Liver (tissue), 9 donors: ENCODE data around the gene UNC13C. TPM values are rescaled to one million over a fixed set of nuclear protein-coding genes. Genes with fewer than 3 reads are reported as not detected.

Experiments
- DNase-seq: peaks from one replicate; pipeline ENCODE4 v3.0.0-alpha.2; 2017; ENCODE audit warnings: low spot score
- H3K27ac ChIP-seq, 2 donors: one replicate each; pipeline ENCODE4 v1.7.0; 2013; ENCODE audit warnings: inconsistent platforms in 2 of 2, low read length in 2 of 2, control low read depth in 1 of 2, low read depth in 1 of 2, mild to moderate bottlenecking in 1 of 2
- H3K27me3 ChIP-seq, 4 donors: one replicate each; pipeline versions ENCODE4 v1.6.1 to v1.7.0; 2013; ENCODE audit warnings: low read length in 3 of 4, inconsistent platforms in 1 of 4, mild to moderate bottlenecking in 1 of 4, moderate library complexity in 1 of 4; ENCODE audit not compliant: control insufficient read depth in 4 of 4, insufficient read depth in 4 of 4
- H3K36me3 ChIP-seq, 4 donors: one replicate each; pipeline versions ENCODE4 v1.6.1 to v1.7.0; 2013; ENCODE audit warnings: low read length in 3 of 4, mild to moderate bottlenecking in 3 of 4, low read depth in 1 of 4, moderate library complexity in 1 of 4; ENCODE audit not compliant: control insufficient read depth in 4 of 4, insufficient read depth in 3 of 4
- H3K4me1 ChIP-seq, 4 donors: one replicate each; pipeline versions ENCODE4 v1.6.1 to v1.7.0; 2013; ENCODE audit warnings: low read length in 3 of 4, mild to moderate bottlenecking in 3 of 4, moderate library complexity in 1 of 4; ENCODE audit not compliant: control insufficient read depth in 4 of 4, insufficient read depth in 4 of 4
- H3K4me3 ChIP-seq, 3 donors: one replicate each; pipeline versions ENCODE4 v1.6.1 to v1.7.0; 2013; ENCODE audit warnings: low read length in 3 of 3, control low read depth in 1 of 3, low read depth in 1 of 3, mild to moderate bottlenecking in 1 of 3
- H3K9ac ChIP-seq, 2 donors: one replicate each; pipeline ENCODE4 v1.7.0; 2013; ENCODE audit warnings: low read length in 2 of 2, mild to moderate bottlenecking in 2 of 2, moderate library complexity in 2 of 2, control low read depth in 1 of 2, low read depth in 1 of 2
- H3K9me3 ChIP-seq, 4 donors: one replicate each; pipeline versions ENCODE4 v1.6.1 to v1.7.0; 2013; ENCODE audit warnings: low read length in 3 of 4; ENCODE audit not compliant: control insufficient read depth in 4 of 4
- EGR1 ChIP-seq, 2 donors: IDR thresholded peaks; 2 replicates each; pipeline ENCODE4 v1.6.1; 2016 to 2018; ENCODE audit warnings: antibody characterized with exemption in 2 of 2, low read depth in 2 of 2
- FOXA1 ChIP-seq: IDR thresholded peaks from 2 replicates; pipeline ENCODE4 v1.6.1; 2016; ENCODE audit warnings: antibody characterized with exemption
- FOXA2 ChIP-seq: IDR thresholded peaks from 2 replicates; pipeline ENCODE4 v1.6.1; 2016; ENCODE audit warnings: antibody characterized with exemption
- GABPA ChIP-seq, 2 donors: IDR thresholded peaks in 1 of 2; conservative IDR thresholded peaks in 1 of 2; 2 replicates each; pipeline ENCODE4 v1.6.1; 2016; ENCODE audit warnings: antibody characterized with exemption in 2 of 2, mild to moderate bottlenecking in 1 of 2, moderate library complexity in 1 of 2
- HNF4A ChIP-seq, 2 donors: conservative IDR thresholded peaks; 2 replicates each; pipeline ENCODE4 v1.6.1; 2016; ENCODE audit warnings: antibody characterized with exemption in 2 of 2, mild to moderate bottlenecking in 2 of 2
- HNF4G ChIP-seq: IDR thresholded peaks from 2 replicates; pipeline ENCODE4 v1.6.1; 2016; ENCODE audit warnings: antibody characterized with exemption
- JUND ChIP-seq, 2 donors: IDR thresholded peaks; 2 replicates each; pipeline ENCODE4 v1.6.1; 2016; ENCODE audit warnings: antibody characterized with exemption in 2 of 2
- NR2F2 ChIP-seq: IDR thresholded peaks from 2 replicates; pipeline ENCODE4 v1.6.1; 2016; ENCODE audit warnings: antibody characterized with exemption
- RAD21 ChIP-seq, 2 donors: IDR thresholded peaks; 2 replicates each; pipeline ENCODE4 v1.6.1; 2016; ENCODE audit warnings: antibody characterized with exemption in 2 of 2, mild to moderate bottlenecking in 2 of 2
- RXRA ChIP-seq, 2 donors: IDR thresholded peaks; 2 replicates each; pipeline ENCODE4 v1.6.1; 2017 to 2018; ENCODE audit warnings: antibody characterized with exemption in 2 of 2, mild to moderate bottlenecking in 1 of 2
- SP1 ChIP-seq: IDR thresholded peaks from 2 replicates; pipeline ENCODE4 v1.6.1; 2018; ENCODE audit warnings: antibody characterized with exemption, mild to moderate bottlenecking
- TAF1 ChIP-seq: conservative IDR thresholded peaks from 2 replicates; pipeline ENCODE4 v1.6.1; 2016; ENCODE audit warnings: antibody characterized with exemption, mild to moderate bottlenecking
- YY1 ChIP-seq: IDR thresholded peaks from 2 replicates; pipeline ENCODE4 v1.6.1; 2016; ENCODE audit warnings: antibody characterized with exemption, mild to moderate bottlenecking
- WGBS: extraction: QIAGEN DNeasy Blood & Tissue Kit; methylation state at CpG from one replicate; pipeline ENCODE4 v1.1.7; 2013; 5-methylcytosine and 5-hydroxymethylcytosine counted together
- polyA plus RNA-seq, 2 donors: library from polyadenylated mRNA; stranded (reverse) in 1 of 2; unstranded in 1 of 2; fragments of 200-250 nt in 1 of 2; fragments of >200 nt in 1 of 2; fragmentation: Nextera tagmentation in 1 of 2; extraction: Ambion mirVana in 1 of 2; gene quantifications; one replicate each; pipeline versions ENCODE4 v1.2.1 to v1.2.3, GENCODE V29; 2013 to 2015
- total RNA-seq, 2 donors: library from RNA; depleted of rRNA; stranded (reverse); fragments of >200 nt; gene quantifications; one replicate each; pipeline ENCODE4 v1.2.3, GENCODE V29; 2014
- TF ChIP-seq, protein P1 (sequence below): IDR thresholded peaks from 2 replicates; pipeline ENCODE4 v1.6.1; 2016; ENCODE audit warnings: antibody characterized with exemption
- TF ChIP-seq, protein P2 (sequence below): IDR thresholded peaks from 2 replicates; pipeline ENCODE4 v1.6.1; 2016; ENCODE audit warnings: antibody characterized with exemption
- TF ChIP-seq, protein P3 (sequence below): IDR thresholded peaks from 2 replicates; pipeline ENCODE4 v1.6.1; 2016; ENCODE audit warnings: antibody characterized with exemption, mild to moderate bottlenecking
- TF ChIP-seq, protein P4 (sequence below): fragments of 150-350 bp; IDR thresholded peaks from 2 replicates; pipeline ENCODE4 v1.5.1; 2017; ENCODE audit warnings: improper control_type of control experiment, low read depth, low read length; ENCODE audit not compliant: missing input control
- TF ChIP-seq, protein P5 (sequence below): IDR thresholded peaks from 2 replicates; pipeline ENCODE4 v1.6.1; 2016; ENCODE audit warnings: antibody characterized with exemption
- donor health status: healthy.
- donor health status: healthy.
- donor health status: healthy.
- donor health status: healthy.
- donor health status: healthy.

The UNC13C gene
- total and polyA plus RNA-seq, 4 donors, result 0.19 TPM; not detected in 3

DNA sequence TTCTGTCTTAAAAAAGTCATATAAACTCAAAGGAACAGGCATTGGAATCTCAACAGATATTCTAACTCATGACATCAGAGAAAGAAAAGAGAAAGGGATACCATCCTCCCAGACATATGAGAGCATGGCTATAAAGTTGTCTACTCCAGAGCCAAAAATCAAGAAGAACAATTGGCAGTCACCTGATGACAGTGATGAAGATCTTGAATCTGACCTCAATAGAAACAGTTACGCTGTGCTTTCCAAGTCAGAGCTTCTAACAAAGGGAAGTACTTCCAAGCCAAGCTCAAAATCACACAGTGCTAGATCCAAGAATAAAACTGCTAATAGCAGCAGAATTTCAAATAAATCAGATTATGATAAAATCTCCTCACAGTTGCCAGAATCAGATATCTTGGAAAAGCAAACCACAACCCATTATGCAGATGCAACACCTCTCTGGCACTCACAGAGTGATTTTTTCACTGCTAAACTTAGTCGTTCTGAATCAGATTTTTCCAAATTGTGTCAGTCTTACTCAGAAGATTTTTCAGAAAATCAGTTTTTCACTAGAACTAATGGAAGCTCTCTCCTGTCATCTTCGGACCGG is 35.9 kb downstream of the UNC13C start:
- no peak for DNase-seq
- Histone ChIP-seq H3K27me3 (no peaks in the 10 kb centered on the region), H3K4me1 (no peaks in the 10 kb centered on the region), H3K4me3 (no peak overlapping the region), H3K9ac (no peak overlapping the region), H3K9me3 (no peaks in the 10 kb centered on the region), H3K27ac (no peak overlapping the region), H3K36me3 (no peaks in the 10 kb centered on the region)
- WGBS, result 73% methylated on average over 4 of the region's 4 CpGs
- no peak for TF ChIP-seq JUND (IDR thresholded peaks at IDR 0.05)
- TF ChIP-seq, protein P1, sequence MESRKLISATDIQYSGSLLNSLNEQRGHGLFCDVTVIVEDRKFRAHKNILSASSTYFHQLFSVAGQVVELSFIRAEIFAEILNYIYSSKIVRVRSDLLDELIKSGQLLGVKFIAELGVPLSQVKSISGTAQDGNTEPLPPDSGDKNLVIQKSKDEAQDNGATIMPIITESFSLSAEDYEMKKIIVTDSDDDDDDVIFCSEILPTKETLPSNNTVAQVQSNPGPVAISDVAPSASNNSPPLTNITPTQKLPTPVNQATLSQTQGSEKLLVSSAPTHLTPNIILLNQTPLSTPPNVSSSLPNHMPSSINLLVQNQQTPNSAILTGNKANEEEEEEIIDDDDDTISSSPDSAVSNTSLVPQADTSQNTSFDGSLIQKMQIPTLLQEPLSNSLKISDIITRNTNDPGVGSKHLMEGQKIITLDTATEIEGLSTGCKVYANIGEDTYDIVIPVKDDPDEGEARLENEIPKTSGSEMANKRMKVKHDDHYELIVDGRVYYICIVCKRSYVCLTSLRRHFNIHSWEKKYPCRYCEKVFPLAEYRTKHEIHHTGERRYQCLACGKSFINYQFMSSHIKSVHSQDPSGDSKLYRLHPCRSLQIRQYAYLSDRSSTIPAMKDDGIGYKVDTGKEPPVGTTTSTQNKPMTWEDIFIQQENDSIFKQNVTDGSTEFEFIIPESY, result no peak
- no peak for TF ChIP-seq FOXA2
- no peak for TF ChIP-seq HNF4G
- TF ChIP-seq RAD21 (IDR thresholded peaks at IDR 0.05), result no peak
- no peak for TF ChIP-seq SP1
- no peak for TF ChIP-seq HNF4A (conservative IDR thresholded peaks at IDR 0.05)
- TF ChIP-seq EGR1 (IDR thresholded peaks at IDR 0.05; ENCODE audit: low read depth in 2 of 2), result no peak
- TF ChIP-seq NR2F2, result no peak
- TF ChIP-seq FOXA1, result no peak
- TF ChIP-seq, protein P2, sequence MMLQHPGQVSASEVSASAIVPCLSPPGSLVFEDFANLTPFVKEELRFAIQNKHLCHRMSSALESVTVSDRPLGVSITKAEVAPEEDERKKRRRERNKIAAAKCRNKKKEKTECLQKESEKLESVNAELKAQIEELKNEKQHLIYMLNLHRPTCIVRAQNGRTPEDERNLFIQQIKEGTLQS, result no peak
- no peak for TF ChIP-seq YY1
- TF ChIP-seq, protein P3, sequence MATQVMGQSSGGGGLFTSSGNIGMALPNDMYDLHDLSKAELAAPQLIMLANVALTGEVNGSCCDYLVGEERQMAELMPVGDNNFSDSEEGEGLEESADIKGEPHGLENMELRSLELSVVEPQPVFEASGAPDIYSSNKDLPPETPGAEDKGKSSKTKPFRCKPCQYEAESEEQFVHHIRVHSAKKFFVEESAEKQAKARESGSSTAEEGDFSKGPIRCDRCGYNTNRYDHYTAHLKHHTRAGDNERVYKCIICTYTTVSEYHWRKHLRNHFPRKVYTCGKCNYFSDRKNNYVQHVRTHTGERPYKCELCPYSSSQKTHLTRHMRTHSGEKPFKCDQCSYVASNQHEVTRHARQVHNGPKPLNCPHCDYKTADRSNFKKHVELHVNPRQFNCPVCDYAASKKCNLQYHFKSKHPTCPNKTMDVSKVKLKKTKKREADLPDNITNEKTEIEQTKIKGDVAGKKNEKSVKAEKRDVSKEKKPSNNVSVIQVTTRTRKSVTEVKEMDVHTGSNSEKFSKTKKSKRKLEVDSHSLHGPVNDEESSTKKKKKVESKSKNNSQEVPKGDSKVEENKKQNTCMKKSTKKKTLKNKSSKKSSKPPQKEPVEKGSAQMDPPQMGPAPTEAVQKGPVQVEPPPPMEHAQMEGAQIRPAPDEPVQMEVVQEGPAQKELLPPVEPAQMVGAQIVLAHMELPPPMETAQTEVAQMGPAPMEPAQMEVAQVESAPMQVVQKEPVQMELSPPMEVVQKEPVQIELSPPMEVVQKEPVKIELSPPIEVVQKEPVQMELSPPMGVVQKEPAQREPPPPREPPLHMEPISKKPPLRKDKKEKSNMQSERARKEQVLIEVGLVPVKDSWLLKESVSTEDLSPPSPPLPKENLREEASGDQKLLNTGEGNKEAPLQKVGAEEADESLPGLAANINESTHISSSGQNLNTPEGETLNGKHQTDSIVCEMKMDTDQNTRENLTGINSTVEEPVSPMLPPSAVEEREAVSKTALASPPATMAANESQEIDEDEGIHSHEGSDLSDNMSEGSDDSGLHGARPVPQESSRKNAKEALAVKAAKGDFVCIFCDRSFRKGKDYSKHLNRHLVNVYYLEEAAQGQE, result no peak
- TF ChIP-seq, protein P4, sequence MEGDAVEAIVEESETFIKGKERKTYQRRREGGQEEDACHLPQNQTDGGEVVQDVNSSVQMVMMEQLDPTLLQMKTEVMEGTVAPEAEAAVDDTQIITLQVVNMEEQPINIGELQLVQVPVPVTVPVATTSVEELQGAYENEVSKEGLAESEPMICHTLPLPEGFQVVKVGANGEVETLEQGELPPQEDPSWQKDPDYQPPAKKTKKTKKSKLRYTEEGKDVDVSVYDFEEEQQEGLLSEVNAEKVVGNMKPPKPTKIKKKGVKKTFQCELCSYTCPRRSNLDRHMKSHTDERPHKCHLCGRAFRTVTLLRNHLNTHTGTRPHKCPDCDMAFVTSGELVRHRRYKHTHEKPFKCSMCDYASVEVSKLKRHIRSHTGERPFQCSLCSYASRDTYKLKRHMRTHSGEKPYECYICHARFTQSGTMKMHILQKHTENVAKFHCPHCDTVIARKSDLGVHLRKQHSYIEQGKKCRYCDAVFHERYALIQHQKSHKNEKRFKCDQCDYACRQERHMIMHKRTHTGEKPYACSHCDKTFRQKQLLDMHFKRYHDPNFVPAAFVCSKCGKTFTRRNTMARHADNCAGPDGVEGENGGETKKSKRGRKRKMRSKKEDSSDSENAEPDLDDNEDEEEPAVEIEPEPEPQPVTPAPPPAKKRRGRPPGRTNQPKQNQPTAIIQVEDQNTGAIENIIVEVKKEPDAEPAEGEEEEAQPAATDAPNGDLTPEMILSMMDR, result no peak
- no peak for TF ChIP-seq TAF1
- no peak for TF ChIP-seq RXRA (IDR thresholded peaks at IDR 0.05)
- TF ChIP-seq, protein P5, sequence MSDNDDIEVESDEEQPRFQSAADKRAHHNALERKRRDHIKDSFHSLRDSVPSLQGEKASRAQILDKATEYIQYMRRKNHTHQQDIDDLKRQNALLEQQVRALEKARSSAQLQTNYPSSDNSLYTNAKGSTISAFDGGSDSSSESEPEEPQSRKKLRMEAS, result no peak
- no peak for TF ChIP-seq GABPA (IDR thresholded peaks at IDR 0.05 in 1 of 2, conservative IDR thresholded peaks at IDR 0.05 in 1 of 2)
